ENCODE results near the gene FHL2. TPM values are rescaled to one million over a fixed set of nuclear protein-coding genes. Genes with fewer than 3 reads are reported as not detected.

The FHL2 gene
- total RNA-seq, 2 experiments from 2014 or later, result 3.3 to 4.4 TPM

DNA sequence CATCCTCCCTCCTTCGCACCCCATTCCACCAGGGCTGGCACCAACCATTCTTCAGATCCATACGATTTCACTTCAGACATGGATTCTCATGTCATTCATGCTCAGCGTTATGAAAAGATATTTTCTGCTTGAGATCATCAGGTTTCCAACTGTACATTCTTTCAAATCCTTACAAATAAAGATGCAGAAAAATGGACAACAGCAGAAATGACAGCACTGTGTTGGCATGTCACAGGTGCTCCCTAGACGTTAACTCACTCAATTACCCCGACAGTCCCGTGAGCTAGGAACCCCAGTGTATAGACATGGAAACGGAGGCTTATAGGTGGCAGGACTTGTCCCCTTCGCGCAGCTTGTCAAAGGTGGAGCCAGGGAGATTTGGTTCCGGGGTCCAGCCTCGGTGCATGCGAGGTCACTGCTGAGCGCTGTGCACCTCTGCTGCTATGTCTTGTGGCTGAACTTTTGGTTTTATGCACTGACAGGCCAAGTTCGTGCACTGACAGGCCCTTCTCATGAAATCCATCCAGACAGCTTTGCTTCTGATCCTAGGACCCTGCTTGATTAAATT is 17.7 kb downstream of the FHL2 start:
- H3K27ac Mint-ChIP-seq, result no peak overlapping the region
- no peak for TF ChIP-seq CTCF (IDR thresholded peaks at IDR 0.05)
- no peaks in the 10 kb centered on the region for H3K9me3 Mint-ChIP-seq
- H3K36me3 Mint-ChIP-seq (ENCODE audit: low read depth), result no peaks in the 10 kb centered on the region
- H3K27me3 Mint-ChIP-seq, result no peaks in the 10 kb centered on the region
- ATAC-seq (no peak), DNase-seq (no peak)
- ChIA-PET POLR2A (interaction anchor here (0.8 kb wide), 1 partner anchor 11 kb away, joined by 4 read pairs; no protein-coding TSS in a partner anchor), CTCF (no interaction called here)
- intact Hi-C loops (cut with micrococcal nuclease), result no loop called here
- H3K4me3 Mint-ChIP-seq, result no peak overlapping the region
- H3K4me1 Mint-ChIP-seq (ENCODE audit: low read depth), result no peaks in the 10 kb centered on the region

- Mint-ChIP-seq H3K4me3 (no peak overlapping the region), H3K9me3 (no peaks in the 10 kb centered on the region), H3K27ac (no peak overlapping the region), H3K4me1 (ENCODE audit: low read depth) (no peaks in the 10 kb centered on the region), H3K36me3 (ENCODE audit: low read depth) (no peaks in the 10 kb centered on the region), H3K27me3 (no peaks in the 10 kb centered on the region)
- no peak for ATAC-seq
- no peak for DNase-seq
- intact Hi-C loops (cut with micrococcal nuclease), result no loop called here
- TF ChIP-seq CTCF (IDR thresholded peaks at IDR 0.05), result no peak
- CTCF ChIA-PET, result interaction anchor here (1.0 kb wide), 1 partner anchor 13 kb away, joined by 3 read pairs; no protein-coding TSS in a partner anchor
- POLR2A ChIA-PET, result interaction anchor here (0.8 kb wide), 1 partner anchor 12 kb away, joined by 4 read pairs; no protein-coding TSS in a partner anchor
These were observed 18.3 kb downstream of the FHL2 start for GRCh38 chr2:105380432-105381100.

GRCh38 chr2:105379741-105380186 is 19.1 kb downstream of the FHL2 start:
- CTCF ChIA-PET, result interaction anchor here (1.0 kb wide), 1 partner anchor 14 kb away, joined by 3 read pairs; no protein-coding TSS in a partner anchor
- DNase-seq (no peak), ATAC-seq (no peak)
- TF ChIP-seq CTCF (IDR thresholded peaks at IDR 0.05), result no peak
- Mint-ChIP-seq H3K27ac (no peak overlapping the region), H3K27me3 (no peaks in the 10 kb centered on the region), H3K9me3 (no peaks in the 10 kb centered on the region), H3K4me1 (ENCODE audit: low read depth) (no peaks in the 10 kb centered on the region), H3K4me3 (no peak overlapping the region), H3K36me3 (ENCODE audit: low read depth) (no peaks in the 10 kb centered on the region)
- intact Hi-C loops (cut with micrococcal nuclease), result no loop called here
- POLR2A ChIA-PET, result no interaction called here

GRCh38 chr2:105378921-105379383 is 19.9 kb downstream of the FHL2 start:
- CTCF ChIA-PET, result interaction anchor here (1.2 kb wide), 1 partner anchor 16 kb away, joined by 3 read pairs; no protein-coding TSS in a partner anchor
- H3K4me3 Mint-ChIP-seq, result no peak overlapping the region
- TF ChIP-seq CTCF (IDR thresholded peaks at IDR 0.05), result no peak
- DNase-seq (no peak), ATAC-seq (no peak)
- peaks cover 2% of the 10 kb centered on the region for H3K4me1 Mint-ChIP-seq (ENCODE audit: low read depth)
- intact Hi-C loops (cut with micrococcal nuclease), result no loop called here
- H3K9me3 Mint-ChIP-seq, result no peaks in the 10 kb centered on the region
- POLR2A ChIA-PET, result no interaction called here
- no peak overlapping the region for H3K27ac Mint-ChIP-seq
- H3K27me3 Mint-ChIP-seq, result no peaks in the 10 kb centered on the region
- H3K36me3 Mint-ChIP-seq (ENCODE audit: low read depth), result no peaks in the 10 kb centered on the region

- Mint-ChIP-seq H3K27ac (no peak overlapping the region), H3K4me1 (ENCODE audit: low read depth) (peaks cover 2% of the 10 kb centered on the region), H3K36me3 (ENCODE audit: low read depth) (no peaks in the 10 kb centered on the region), H3K9me3 (no peaks in the 10 kb centered on the region), H3K4me3 (no peak overlapping the region), H3K27me3 (no peaks in the 10 kb centered on the region)
- DNase-seq (no peak), ATAC-seq (no peak)
- intact Hi-C loops (cut with micrococcal nuclease), result no loop called here
- CTCF ChIA-PET, result interaction anchor here (1.2 kb wide), 1 partner anchor 15 kb away, joined by 3 read pairs; no protein-coding TSS in a partner anchor
- TF ChIP-seq CTCF (IDR thresholded peaks at IDR 0.05), result no peak
- POLR2A ChIA-PET, result no interaction called here
These were observed 20.5 kb downstream of the FHL2 start for GRCh38 chr2:105378276-105378840.
